ENCODE measurements around the gene TANC1. TPM values are rescaled to one million over a fixed set of nuclear protein-coding genes. Genes with fewer than 3 reads are reported as not detected.
"Not testable (repeated sequence)": the region's sequence is repeated elsewhere in the genome, so short reads cannot be mapped to it uniquely, and the experiment has no call there.

Gene TANC1
- total and polyA plus RNA-seq, 7 experiments from 2014 or later, result 0.13 to 0.39 (median 0.22) TPM; not detected in 1

DNA sequence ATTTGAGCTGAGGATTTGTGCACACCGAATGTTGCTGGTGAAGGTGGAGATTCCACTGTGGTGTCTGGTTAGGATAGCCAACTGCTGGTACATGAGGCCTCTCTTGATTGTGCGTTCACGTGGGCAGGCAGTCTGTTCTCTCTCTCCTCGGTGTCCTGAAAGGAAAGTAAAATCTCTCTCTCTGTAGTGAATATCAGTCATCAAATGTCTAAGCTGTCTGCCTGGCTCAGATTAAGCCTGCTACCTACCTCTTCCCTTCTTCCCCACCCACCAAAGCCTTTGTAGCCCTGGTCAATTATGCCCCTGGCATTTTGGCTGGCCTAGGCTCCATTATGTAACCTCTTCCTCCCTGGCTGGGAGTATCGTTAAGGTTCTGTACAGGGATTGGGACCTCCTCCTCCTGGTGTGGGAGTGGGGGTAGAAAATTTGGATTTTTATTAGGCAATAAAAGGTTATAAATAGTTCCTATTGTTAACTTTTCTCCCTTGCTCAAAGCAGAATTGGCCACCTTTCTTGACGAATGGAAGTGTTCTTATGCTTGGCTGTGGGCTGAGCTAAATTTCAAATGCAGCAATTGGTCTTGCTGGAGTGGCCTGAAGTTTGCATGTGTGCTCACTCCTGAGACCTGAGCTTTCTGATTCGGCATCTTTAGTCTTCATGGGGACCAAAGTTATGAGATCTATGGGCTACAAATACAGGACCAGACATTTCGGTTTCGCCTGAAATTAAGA, 169.2 kb downstream of the TANC1 start:
- Mint-ChIP-seq H3K27ac (peak overlapping the region in 1 of 9 donors; percentile 48), H3K27me3 (peaks cover 0 to 14% (median 3%) of the 10 kb centered on the region in 5 donors), H3K9me3 (no peaks in the 10 kb centered on the region), H3K4me1 (peaks cover 0 to 7% (median 3%) of the 10 kb centered on the region in 7 donors), H3K36me3 (no peaks in the 10 kb centered on the region), H3K4me3 (no peak overlapping the region)
- Histone ChIP-seq H3K27me3 (ENCODE audit: control insufficient read depth in 2 of 2, insufficient read depth in 2 of 2, low read length in 2 of 2) (no peaks in the 10 kb centered on the region), H3K4me3 (ENCODE audit: low read length) (no peak overlapping the region), H3K4me1 (ENCODE audit: control insufficient read depth in 2 of 2, insufficient read depth in 2 of 2, low read length in 2 of 2) (no peaks in the 10 kb centered on the region), H3K36me3 (ENCODE audit: control insufficient read depth in 2 of 3, insufficient read depth in 3 of 3, low read length in 3 of 3) (no peaks in the 10 kb centered on the region), H3K27ac (ENCODE audit: low read depth, low read length) (no peak overlapping the region), H3K9me3 (ENCODE audit: control insufficient read depth in 2 of 3, low read length in 3 of 3) (no peaks in the 10 kb centered on the region)
- CTCF ChIA-PET, result interaction anchor here (0.6 kb wide), 1 partner anchor 45 kb away, joined by 4 read pairs; no protein-coding TSS in a partner anchor
- POLR2A ChIA-PET, result interaction anchor here (1.7 kb wide), 1 partner anchor 13 kb away, joined by 4 read pairs; no protein-coding TSS in a partner anchor
- ATAC-seq (no peak), DNase-seq (no peak)
- intact Hi-C loops (cut with micrococcal nuclease), result no loop called here

GRCh38 chr2:159138642-159139182, 170.3 kb downstream of the TANC1 start:
- Mint-ChIP-seq H3K4me3 (no peak overlapping the region), H3K9me3 (no peaks in the 10 kb centered on the region)

DNA sequence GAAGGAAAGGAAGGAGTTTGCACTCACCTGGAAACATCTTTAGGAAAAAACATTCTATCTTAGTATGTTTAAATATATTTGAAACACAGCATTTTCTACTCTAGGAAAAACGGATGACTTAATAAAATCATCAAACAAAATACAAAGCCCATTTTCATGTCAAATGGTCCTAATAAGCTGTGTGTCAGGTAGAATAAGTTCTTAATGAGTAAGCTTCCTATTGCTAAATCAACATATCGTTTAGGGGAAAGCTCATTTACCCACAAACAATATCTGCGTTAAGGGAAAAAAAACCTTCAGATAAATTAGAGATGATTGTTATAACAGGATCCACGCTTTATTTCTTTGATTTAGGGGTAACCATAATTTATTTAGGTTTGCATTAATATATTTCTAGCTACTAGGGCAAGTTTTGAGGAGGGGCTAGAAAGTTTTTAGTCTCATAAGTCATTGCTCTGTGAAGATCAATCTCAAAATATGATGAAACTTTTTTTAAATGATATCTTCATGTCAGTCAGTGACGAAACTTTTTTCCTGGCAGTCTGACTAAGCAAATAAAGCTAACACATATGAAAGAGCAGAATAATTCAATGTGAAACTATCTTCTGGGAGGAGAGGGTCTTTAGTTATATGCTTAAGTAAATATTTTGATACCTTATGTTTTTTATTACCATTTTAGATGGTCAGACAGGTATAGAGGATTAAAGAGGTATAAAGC, 170.9 kb downstream of the TANC1 start:
- no peaks in the 10 kb centered on the region for H3K36me3 Mint-ChIP-seq
- H3K9me3 Mint-ChIP-seq, result no peaks in the 10 kb centered on the region
- no peak overlapping the region for H3K4me3 ChIP-seq (ENCODE audit: low read length)
- no peaks in the 10 kb centered on the region for H3K36me3 ChIP-seq (ENCODE audit: control insufficient read depth in 2 of 3, insufficient read depth in 3 of 3, low read length in 3 of 3)
- peaks cover 0 to 5% of the 10 kb centered on the region in 2 donors for H3K4me1 ChIP-seq (ENCODE audit: control insufficient read depth in 2 of 2, insufficient read depth in 2 of 2, low read length in 2 of 2)
- peaks cover 0 to 14% (median 3%) of the 10 kb centered on the region in 5 donors for H3K27me3 Mint-ChIP-seq
- ChIA-PET CTCF (interaction anchor here (0.8 kb wide), 1 partner anchor 14 kb away, joined by 4 read pairs; no protein-coding TSS in a partner anchor), POLR2A (interaction anchor here (1.1 kb wide), 1 partner anchor 9 kb away, joined by 3 read pairs; no protein-coding TSS in a partner anchor)
- no peak overlapping the region for H3K27ac ChIP-seq (ENCODE audit: low read depth, low read length)
- no peak for DNase-seq
- H3K4me1 Mint-ChIP-seq, result peaks cover 0 to 3% (median 0%) of the 10 kb centered on the region in 7 donors
- H3K4me3 Mint-ChIP-seq, result no peak overlapping the region
- H3K9me3 ChIP-seq (ENCODE audit: control insufficient read depth in 2 of 3, low read length in 3 of 3), result no peaks in the 10 kb centered on the region
- H3K27ac Mint-ChIP-seq, result no peak overlapping the region
- ATAC-seq, result no peak
- intact Hi-C loops (cut with micrococcal nuclease), result no loop called here
- H3K27me3 ChIP-seq (ENCODE audit: control insufficient read depth in 2 of 2, insufficient read depth in 2 of 2, low read length in 2 of 2), result no peaks in the 10 kb centered on the region

More at GRCh38 chr2:159138642-159139182, 170.3 kb downstream of the TANC1 start:
- H3K27ac Mint-ChIP-seq, result no peak overlapping the region
- no peaks in the 10 kb centered on the region for H3K36me3 Mint-ChIP-seq
- ATAC-seq, result no peak
- H3K27me3 Mint-ChIP-seq, result peaks cover 0 to 14% (median 3%) of the 10 kb centered on the region in 5 donors
- Histone ChIP-seq H3K36me3 (ENCODE audit: control insufficient read depth in 2 of 3, insufficient read depth in 3 of 3, low read length in 3 of 3) (no peaks in the 10 kb centered on the region), H3K27me3 (ENCODE audit: control insufficient read depth in 2 of 2, insufficient read depth in 2 of 2, low read length in 2 of 2) (no peaks in the 10 kb centered on the region), H3K4me3 (ENCODE audit: low read length) (no peak overlapping the region), H3K27ac (ENCODE audit: low read depth, low read length) (no peak overlapping the region), H3K4me1 (ENCODE audit: control insufficient read depth in 2 of 2, insufficient read depth in 2 of 2, low read length in 2 of 2) (no peaks in the 10 kb centered on the region), H3K9me3 (ENCODE audit: control insufficient read depth in 2 of 3, low read length in 3 of 3) (no peaks in the 10 kb centered on the region)
- intact Hi-C loops (cut with micrococcal nuclease), result no loop called here
- DNase-seq, result no peak
- CTCF ChIA-PET, result interaction anchor here (0.8 kb wide), 1 partner anchor 13 kb away, joined by 4 read pairs; no protein-coding TSS in a partner anchor
- peaks cover 0 to 5% (median 3%) of the 10 kb centered on the region in 7 donors for H3K4me1 Mint-ChIP-seq
- POLR2A ChIA-PET, result interaction anchor here (1.1 kb wide), 1 partner anchor 9 kb away, joined by 3 read pairs; no protein-coding TSS in a partner anchor

DNA sequence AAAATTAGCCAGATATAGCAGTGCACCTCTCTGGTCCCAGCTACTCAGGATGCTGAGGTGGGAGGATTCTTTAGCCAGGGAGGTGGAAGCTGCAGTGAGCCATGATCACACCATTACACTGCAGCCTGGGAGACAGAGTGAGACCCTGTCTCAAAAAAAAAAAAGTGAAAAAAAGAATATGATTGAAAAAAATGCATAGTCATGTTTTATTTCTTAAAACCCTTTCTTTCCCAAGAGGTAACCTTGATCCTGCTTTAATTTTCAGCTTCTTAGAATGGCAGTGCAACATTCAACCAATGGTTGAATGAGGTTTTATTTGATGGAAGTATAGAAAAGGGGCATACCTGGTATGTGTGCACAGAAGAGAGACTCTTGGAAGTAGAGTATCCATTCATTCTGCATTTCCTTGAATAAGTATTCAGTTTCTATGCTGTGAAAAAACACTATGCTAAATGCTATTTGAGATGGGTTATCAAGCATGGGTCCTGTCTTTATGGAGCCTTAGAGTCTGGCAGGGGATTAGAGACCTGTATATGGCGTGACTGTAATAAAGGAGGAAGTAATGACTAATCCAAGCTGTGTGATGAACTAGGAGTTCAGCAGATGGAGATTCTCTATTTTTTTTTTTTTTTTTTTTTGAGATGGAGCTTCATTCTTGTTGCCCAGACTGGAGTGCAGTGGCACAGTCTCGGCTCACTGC, 171.8 kb downstream of the TANC1 start:
- H3K9me3 Mint-ChIP-seq, result peaks cover 0 to 1% (median 0%) of the 10 kb centered on the region in 11 donors
- H3K4me1 ChIP-seq (ENCODE audit: control insufficient read depth in 2 of 2, insufficient read depth in 2 of 2, low read length in 2 of 2), result peaks cover 0 to 11% of the 10 kb centered on the region in 2 donors
- no peaks in the 10 kb centered on the region for H3K27me3 ChIP-seq (ENCODE audit: control insufficient read depth in 2 of 2, insufficient read depth in 2 of 2, low read length in 2 of 2)
- ATAC-seq (no peak), DNase-seq (no peak)
- H3K27ac ChIP-seq (ENCODE audit: low read depth, low read length), result no peak overlapping the region
- peaks cover 0 to 8% (median 0%) of the 10 kb centered on the region in 7 donors for H3K4me1 Mint-ChIP-seq
- intact Hi-C loops (cut with micrococcal nuclease), result no loop called here
- H3K4me3 ChIP-seq (ENCODE audit: low read length), result no peak overlapping the region
- peaks cover 0 to 14% (median 8%) of the 10 kb centered on the region in 5 donors for H3K27me3 Mint-ChIP-seq
- H3K4me3 Mint-ChIP-seq, result no peak overlapping the region
- H3K36me3 Mint-ChIP-seq, result no peaks in the 10 kb centered on the region
- POLR2A ChIA-PET, result interaction anchor here (1.1 kb wide), 1 partner anchor 10 kb away, joined by 3 read pairs; no protein-coding TSS in a partner anchor
- CTCF ChIA-PET, result no interaction called here
- no peaks in the 10 kb centered on the region for H3K36me3 ChIP-seq (ENCODE audit: control insufficient read depth in 2 of 3, insufficient read depth in 3 of 3, low read length in 3 of 3)
- no peaks in the 10 kb centered on the region for H3K9me3 ChIP-seq (ENCODE audit: control insufficient read depth in 2 of 3, low read length in 3 of 3)
- no peak overlapping the region for H3K27ac Mint-ChIP-seq

DNA sequence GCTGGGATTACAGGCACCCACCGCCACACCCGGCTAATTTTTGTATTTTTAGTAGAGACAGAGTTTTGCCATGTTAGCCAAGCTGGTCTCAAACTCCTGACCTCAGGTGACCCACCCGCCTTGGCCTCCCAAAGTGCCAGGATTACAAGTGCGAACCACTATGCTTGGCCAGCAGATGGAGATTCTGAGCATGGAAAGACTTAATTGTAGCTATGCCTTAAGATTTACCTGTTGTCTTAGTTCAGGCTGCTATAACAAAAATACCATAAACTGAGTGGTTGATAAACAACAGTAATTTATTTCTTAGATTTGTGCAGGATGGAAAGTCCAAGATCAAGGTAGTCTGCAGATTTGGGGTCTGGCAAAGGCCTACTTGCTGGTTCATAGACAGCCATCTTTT, 172.4 kb downstream of the TANC1 start:
- CTCF ChIA-PET, result not testable (repeated sequence)
- H3K27me3 Mint-ChIP-seq, result peaks cover 0 to 14% (median 10%) of the 10 kb centered on the region in 5 donors

More for the DNA sequence above, 172.4 kb downstream of the TANC1 start:
- ATAC-seq; intact Hi-C loops (cut with micrococcal nuclease); DNase-seq; H3K36me3 ChIP-seq (ENCODE audit: control insufficient read depth in 2 of 3, insufficient read depth in 3 of 3, low read length in 3 of 3); H3K4me3 Mint-ChIP-seq; H3K36me3 Mint-ChIP-seq; H3K27me3 ChIP-seq (ENCODE audit: control insufficient read depth in 2 of 2, insufficient read depth in 2 of 2, low read length in 2 of 2); H3K4me3 ChIP-seq (ENCODE audit: low read length); H3K9me3 Mint-ChIP-seq; H3K9me3 ChIP-seq (ENCODE audit: control insufficient read depth in 2 of 3, low read length in 3 of 3); POLR2A ChIA-PET; H3K27ac ChIP-seq (ENCODE audit: low read depth, low read length); H3K27ac Mint-ChIP-seq: not testable (repeated sequence)
- peaks cover 0 to 15% of the 10 kb centered on the region in 2 donors for H3K4me1 ChIP-seq (ENCODE audit: control insufficient read depth in 2 of 2, insufficient read depth in 2 of 2, low read length in 2 of 2)
- peaks cover 0 to 12% (median under 1%) of the 10 kb centered on the region in 7 donors for H3K4me1 Mint-ChIP-seq

Data from naive thymus-derived CD4-positive, alpha-beta T cell (primary cell).